HG03460 (cell line): Measurements from ENCODE around the gene FOXC1.

Experiments used
- ATAC-seq: cut with Tn5 transposase; IDR thresholded peaks from one replicate; pipeline ENCODE4 v1.9.1; 2021; ENCODE audit not compliant: unreplicated experiment

FOXC1 gene

GRCh38 chr6:1584146-1584545 is 25.6 kb upstream of the FOXC1 start:
- ATAC-seq, result no peak

GRCh38 chr6:1584996-1585668 is 24.6 kb upstream of the FOXC1 start:
- ATAC-seq, result no peak

- no peak for ATAC-seq
Observed at GRCh38 chr6:1585669-1586049, 24.1 kb upstream of the FOXC1 start.

GRCh38 chr6:1586256-1586655 is 23.5 kb upstream of the FOXC1 start:
- ATAC-seq, result no peak

- no peak for ATAC-seq
Observed at GRCh38 chr6:1586861-1587450, 22.8 kb upstream of the FOXC1 start.

GRCh38 chr6:1587546-1587945 is 22.2 kb upstream of the FOXC1 start:
- no peak for ATAC-seq

- no peak for ATAC-seq
Observed at GRCh38 chr6:1587977-1588376, 21.7 kb upstream of the FOXC1 start.

GRCh38 chr6:1589208-1589607 is 20.5 kb upstream of the FOXC1 start:
- no peak for ATAC-seq

GRCh38 chr6:1590580-1590979 is 19.1 kb upstream of the FOXC1 start:
- no peak for ATAC-seq

- ATAC-seq, result no peak
Observed at GRCh38 chr6:1591243-1591642, 18.5 kb upstream of the FOXC1 start.

GRCh38 chr6:1591926-1592325 is 17.8 kb upstream of the FOXC1 start:
- no peak for ATAC-seq

- no peak for ATAC-seq
Observed at GRCh38 chr6:1592852-1593251, 16.9 kb upstream of the FOXC1 start.

- ATAC-seq, result no peak
Observed at GRCh38 chr6:1593286-1593957, 16.3 kb upstream of the FOXC1 start.

- no peak for ATAC-seq
Observed at GRCh38 chr6:1593958-1594314, 15.8 kb upstream of the FOXC1 start.

- ATAC-seq, result no peak
Observed at GRCh38 chr6:1594445-1595200, 15.1 kb upstream of the FOXC1 start.

GRCh38 chr6:1595271-1596087 is 14.2 kb upstream of the FOXC1 start:
- no peak for ATAC-seq

GRCh38 chr6:1596088-1596852 is 13.4 kb upstream of the FOXC1 start:
- ATAC-seq, result no peak

- no peak for ATAC-seq
Observed at GRCh38 chr6:1597121-1597744, 12.5 kb upstream of the FOXC1 start.

GRCh38 chr6:1597924-1598323 is 11.8 kb upstream of the FOXC1 start:
- no peak for ATAC-seq

- ATAC-seq, result no peak
Observed at GRCh38 chr6:1598433-1598832, 11.3 kb upstream of the FOXC1 start.
